KBM-7 (cell line): Measurements from ENCODE around the gene PPP2R2B.
A peak's percentile ranks its signal among the peaks of the same experiment; 100 is the strongest.

ENCODE experiments used
- DNase-seq: peaks from one replicate; pipeline ENCODE4 v3.0.0-alpha.2; 2015
- in situ Hi-C: fragments of 300-500 bp; cut with MboI; formaldehyde crosslinking; loops from 2 replicates; pipeline ENCODE4 v1.14.3; 2020; ENCODE audit warnings: low sequenced_read_pairs, low pct_unique_long_range_greater_than_20kb, mixed read lengths

PPP2R2B gene

DNA sequence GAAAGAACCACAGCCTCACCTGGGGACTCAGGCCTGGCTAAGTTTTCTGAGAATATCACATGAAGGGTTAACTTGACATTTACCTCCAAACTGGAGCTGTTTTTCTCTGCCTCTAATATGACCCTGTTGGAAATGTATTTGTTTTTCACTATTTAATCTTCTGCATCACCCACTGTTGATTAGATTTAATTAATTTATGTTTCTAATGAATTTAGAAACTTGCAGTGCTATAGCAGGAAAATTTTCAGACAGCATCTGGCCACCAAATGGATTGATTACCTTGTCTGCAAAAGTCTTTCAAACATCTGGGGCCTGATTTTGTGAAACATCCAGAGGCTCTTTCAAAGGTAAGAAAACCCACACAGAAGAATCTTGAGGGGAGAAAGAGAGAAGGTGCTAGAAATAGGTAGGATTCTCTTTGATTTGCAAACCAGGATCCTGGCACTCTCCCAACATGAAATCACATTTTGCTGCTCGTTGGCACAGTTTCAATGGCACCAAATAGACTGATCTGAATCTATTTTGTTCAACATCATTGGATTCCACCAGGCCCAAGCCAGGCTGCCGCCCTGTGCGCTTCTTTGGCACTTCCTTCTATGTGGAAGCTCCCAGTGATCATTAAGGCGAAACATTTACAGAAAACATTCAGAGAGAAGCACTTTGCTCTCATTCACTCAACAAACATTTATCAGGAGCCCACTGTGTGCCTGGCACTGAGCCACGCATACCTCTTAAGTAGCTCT lies 157.3 kb downstream of the PPP2R2B start:
- no peak for DNase-seq
- in situ Hi-C loops = no loop called here

- no peak for DNase-seq
- in situ Hi-C loops = no loop called here
Measured at GRCh38 chr5:146720107-146720506, 158.4 kb downstream of the PPP2R2B start.

GRCh38 chr5:146719179-146719578 lies 159.4 kb downstream of the PPP2R2B start:
- DNase-seq = no peak
- in situ Hi-C loops = no loop called here

- in situ Hi-C loops = no loop called here
- DNase-seq = no peak
Measured at GRCh38 chr5:146718609-146719008, 159.9 kb downstream of the PPP2R2B start.

- in situ Hi-C loops = no loop called here
- DNase-seq = no peak
Measured at GRCh38 chr5:146717951-146718350, 160.6 kb downstream of the PPP2R2B start.

- DNase-seq = no peak
- in situ Hi-C loops = no loop called here
Measured at GRCh38 chr5:146716636-146717035, 161.9 kb downstream of the PPP2R2B start.

GRCh38 chr5:146710348-146710747 lies 168.2 kb downstream of the PPP2R2B start:
- DNase-seq = no peak
- in situ Hi-C loops = no loop called here

DNA sequence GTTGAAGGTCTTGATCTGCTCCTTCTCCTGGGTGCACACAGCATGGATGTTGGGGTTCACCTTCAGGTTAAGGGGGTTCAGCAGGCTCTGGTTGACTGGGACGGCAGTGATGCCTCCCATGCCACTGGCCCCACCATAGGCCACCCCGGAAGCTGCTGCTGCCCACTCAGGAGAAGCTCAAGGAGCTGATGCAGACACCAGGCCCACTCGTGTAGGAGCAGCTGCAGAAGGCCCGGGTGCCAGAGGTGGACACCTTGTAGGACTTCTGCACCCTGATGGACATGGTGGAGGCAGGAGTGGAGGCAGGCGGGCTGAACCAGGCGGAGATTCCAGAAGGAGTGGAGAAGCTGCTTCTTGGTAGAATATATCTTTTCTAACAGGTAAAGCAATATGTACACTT lies 171.2 kb downstream of the PPP2R2B start:
- no peak for DNase-seq
- in situ Hi-C loops = no loop called here

DNA sequence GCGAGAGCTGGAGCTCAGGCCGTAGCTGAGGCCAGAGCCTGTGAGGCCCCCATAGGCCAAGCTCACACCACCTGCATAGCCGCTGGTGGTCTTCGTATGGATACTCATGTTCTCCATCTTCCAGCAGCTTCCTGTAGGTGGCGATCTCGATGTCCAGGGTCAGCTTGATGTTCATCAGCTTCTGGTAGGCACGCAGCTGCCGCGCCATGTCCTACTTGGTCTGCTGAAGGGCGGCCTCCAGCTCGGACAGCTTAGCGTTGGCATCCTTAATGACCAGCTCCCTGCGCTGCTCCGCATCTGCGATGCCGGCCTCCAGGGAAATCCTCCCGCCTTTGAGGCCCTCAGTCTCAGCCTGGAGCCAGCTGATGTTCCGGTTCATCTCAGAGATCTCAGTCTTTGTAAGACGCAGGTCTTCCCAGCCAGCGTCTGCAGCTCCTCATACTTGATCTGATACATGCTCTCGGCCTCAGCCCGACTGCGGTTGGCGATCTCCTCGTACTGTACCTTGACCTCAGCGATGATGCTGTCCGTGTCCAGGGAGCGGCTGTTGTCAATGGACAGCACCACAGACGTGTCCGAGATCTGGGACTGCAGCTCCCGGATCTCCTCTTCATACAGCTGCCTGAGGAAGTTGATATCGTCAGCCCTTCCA lies 172.1 kb downstream of the PPP2R2B start:
- DNase-seq = peak; percentile 23
- in situ Hi-C loops = no loop called here

DNA sequence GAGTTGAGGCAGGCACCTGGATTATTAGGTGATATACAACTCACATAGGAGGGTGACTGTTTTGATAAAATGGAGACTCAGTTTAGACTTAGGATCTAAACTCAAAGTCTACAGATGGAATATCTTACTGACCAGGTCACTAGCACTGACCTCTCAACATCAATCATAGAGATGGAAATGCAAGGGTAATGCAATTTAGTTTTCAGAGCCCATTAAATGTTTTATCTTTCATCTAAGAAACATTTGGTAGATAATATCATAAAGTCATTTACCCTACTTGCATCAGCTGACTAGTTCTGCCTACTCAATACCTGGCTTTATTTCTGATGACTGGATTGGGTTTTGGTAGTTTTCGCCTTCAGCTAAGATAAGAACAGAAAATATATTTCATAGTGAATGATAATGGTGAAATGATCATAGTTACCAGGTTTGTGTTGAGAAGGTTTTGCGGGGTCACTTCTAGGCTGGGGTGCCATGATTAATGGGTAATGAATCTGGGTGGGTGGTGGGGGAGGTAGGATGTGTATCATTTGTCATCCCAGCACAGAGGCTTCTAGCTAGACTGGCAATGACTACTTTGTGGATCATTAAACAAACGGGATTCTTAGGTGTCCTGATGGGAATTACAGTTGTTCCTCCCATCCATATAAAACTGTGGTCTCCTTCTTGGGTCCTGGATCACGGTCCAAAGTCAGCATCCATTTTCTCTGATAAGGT lies 173.4 kb downstream of the PPP2R2B start:
- no peak for DNase-seq
- in situ Hi-C loops = no loop called here

GRCh38 chr5:146703899-146704298 lies 174.7 kb downstream of the PPP2R2B start:
- in situ Hi-C loops = no loop called here
- DNase-seq = no peak

GRCh38 chr5:146703499-146703898 lies 175.1 kb downstream of the PPP2R2B start:
- no peak for DNase-seq
- in situ Hi-C loops = no loop called here

- in situ Hi-C loops = no loop called here
- no peak for DNase-seq
Measured at GRCh38 chr5:146699664-146700418, 178.7 kb downstream of the PPP2R2B start.

- in situ Hi-C loops = no loop called here
Measured at GRCh38 chr5:146699138-146699537, 179.4 kb downstream of the PPP2R2B start.

GRCh38 chr5:146698651-146699050 lies 179.9 kb downstream of the PPP2R2B start:
- DNase-seq = no peak
- in situ Hi-C loops = no loop called here

More at GRCh38 chr5:146699138-146699537, 179.4 kb downstream of the PPP2R2B start:
- DNase-seq = no peak

GRCh38 chr5:146697211-146697610 lies 181.3 kb downstream of the PPP2R2B start:
- DNase-seq = no peak
- in situ Hi-C loops = no loop called here

DNA sequence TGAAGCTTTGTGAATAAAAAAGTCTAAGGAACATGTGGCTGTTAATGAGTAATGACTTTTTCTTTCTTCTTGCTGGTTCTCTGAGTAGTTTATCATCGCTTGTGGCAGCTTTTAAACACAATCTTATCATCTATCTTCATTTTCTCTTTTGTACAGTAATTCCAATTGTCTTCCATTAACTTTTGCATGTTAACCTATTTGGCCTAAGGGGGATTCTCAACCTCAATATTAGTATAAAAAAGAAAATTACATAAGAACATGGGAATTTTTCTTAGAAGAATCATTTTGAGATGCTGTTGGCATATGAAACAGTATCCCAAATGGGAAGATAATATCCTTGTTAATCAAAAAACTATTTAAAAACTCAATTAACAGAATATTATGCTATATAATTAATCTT lies 182.9 kb downstream of the PPP2R2B start:
- in situ Hi-C loops = no loop called here
- no peak for DNase-seq

GRCh38 chr5:146690880-146691355 lies 187.6 kb downstream of the PPP2R2B start:
- in situ Hi-C loops = no loop called here

DNA sequence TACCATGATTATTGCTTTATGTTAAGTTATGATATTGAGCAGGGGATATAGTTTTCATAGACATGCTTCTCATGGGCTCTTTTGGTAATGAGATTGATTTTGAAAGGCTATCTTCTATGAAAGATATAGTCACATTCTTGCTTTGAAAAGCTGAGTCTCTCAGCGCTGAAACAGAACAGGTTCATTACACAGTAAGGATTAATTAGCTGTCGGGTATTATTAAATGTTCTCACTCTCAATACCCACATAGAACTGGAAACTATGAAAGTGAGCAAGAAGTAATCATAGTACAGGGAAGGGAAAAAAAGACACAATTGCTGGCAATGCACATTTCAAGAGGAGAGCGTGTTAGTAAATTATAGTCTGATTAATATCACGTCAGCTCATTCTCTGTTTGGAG lies 190.9 kb downstream of the PPP2R2B start:
- in situ Hi-C loops = no loop called here
- DNase-seq = no peak

More at GRCh38 chr5:146690880-146691355, 187.6 kb downstream of the PPP2R2B start:
- DNase-seq = no peak
